ENCODE data around the gene INKA1.
"Not testable (repeated sequence)": the region's sequence is repeated elsewhere in the genome, so short reads cannot be mapped to it uniquely, and the experiment has no call there.

INKA1 gene

DNA sequence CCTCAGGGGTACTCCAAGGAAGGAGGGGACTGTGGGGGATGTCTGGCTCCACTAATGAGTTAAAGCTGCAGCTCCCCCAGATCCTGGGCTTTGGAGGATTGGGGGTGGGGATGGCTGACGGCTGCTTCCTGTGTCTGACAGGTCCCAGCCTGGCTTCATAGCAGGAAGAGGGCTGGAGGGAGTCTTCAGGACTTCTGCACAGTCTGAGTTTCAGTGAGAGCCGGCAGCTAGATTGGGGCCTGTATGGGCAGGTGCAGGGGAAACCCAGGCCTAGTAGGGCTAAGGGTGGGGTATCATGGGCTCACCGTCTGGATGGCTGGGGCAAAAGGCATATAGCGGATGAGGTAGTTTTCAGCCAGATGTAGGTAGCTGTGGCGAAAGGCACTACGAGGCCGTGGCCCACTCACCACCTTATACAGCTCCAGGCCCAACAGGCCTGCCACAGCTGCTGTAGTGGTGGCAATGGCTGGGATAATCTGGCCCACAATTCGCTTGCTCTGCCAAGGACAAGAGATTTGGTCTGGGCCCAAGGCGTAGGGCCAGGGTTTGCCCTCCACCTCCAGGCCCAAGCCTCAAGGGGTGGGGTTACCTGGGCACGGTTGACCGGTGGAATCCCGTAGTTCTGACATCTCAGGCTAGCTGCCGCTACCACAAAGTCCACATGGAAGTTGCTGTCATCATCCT, 4.5 kb downstream of the INKA1 start:
- DNase-seq (ENCODE audit: low spot score), result no peak

DNA sequence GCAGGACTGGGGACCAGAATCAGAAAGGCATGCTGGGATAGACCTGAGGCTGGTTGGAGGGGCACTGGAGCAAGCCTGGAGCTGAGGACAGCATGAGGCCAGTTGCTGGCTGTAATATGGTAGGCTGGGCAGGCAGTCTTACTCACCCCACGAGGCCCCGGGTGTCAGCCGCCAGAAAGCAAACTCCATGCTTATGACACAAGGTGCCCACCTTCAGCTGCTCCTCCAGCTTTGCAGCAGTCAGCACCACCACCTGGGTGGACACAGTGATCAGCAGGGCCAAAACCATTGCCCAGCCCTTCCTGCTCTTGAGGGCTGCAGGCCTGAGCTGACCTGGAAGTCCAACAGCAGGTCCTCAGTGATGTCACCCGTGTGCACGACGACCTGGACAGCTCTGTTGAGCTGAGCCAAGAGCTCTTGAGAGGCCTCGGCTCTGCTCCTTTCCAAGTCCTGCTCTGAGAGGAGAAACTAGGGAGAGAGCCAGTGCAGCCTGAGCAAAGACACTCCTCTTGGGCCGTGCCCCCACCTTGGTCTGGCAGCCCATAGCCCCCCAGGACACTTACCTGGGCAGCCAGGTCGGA, 9.9 kb downstream of the INKA1 start:
- DNase-seq (ENCODE audit: low spot score), result no peak

DNA sequence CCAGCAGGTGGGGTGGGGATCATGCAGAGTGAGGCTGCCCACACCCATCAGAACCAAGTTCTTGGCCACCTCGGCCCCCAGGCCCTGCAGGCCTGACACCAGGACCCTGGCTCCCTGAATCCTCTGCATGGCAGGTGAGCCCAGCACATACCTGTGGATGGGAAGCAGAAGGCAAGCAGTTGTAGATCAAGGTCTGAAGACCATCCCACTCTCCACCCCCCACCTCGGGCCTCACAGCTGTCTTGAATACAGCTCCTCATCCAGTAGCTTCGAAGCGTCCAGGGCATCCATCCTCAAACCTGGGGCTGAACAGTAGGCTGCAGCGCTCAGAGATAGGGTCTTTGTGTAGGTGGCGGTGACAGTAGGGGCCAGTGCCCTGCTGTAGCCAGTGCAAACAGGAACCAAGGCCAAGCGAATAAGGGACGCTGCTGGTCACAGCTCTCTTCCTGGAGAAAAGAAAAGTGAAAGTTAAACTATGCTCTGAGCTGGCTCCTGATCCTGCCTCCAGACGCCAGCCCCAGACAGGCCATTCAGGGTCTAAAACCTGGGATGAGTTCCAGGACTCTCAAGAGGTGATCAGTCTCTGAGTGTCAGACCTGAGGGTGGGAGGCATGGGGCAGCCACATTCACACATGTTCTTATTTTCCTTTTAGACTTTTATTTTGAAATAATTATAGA, 10.6 kb downstream of the INKA1 start, which contains the start of gene UBA7:
Gene UBA7 (minus strand): TSS at position 457 of the 678 bp plus-strand sequence. CDS start 166 bp downstream, at position 291.
- no peak for DNase-seq (ENCODE audit: low spot score)

GRCh38 chr3:49823131-49823530, 20.1 kb downstream of the INKA1 start:
- not testable (repeated sequence) for DNase-seq (ENCODE audit: low spot score)

- no peak for DNase-seq (ENCODE audit: low spot score)
These were observed 23.0 kb downstream of the INKA1 start for GRCh38 chr3:49826016-49826415.

GRCh38 chr3:49831341-49831740, 28.3 kb downstream of the INKA1 start:
- DNase-seq (ENCODE audit: low spot score), result no peak

- peak; percentile 84 for DNase-seq (ENCODE audit: low spot score)
These were observed 36.2 kb downstream of the INKA1 start for GRCh38 chr3:49839193-49839809.

- peak; percentile 18 for DNase-seq (ENCODE audit: low spot score)
These were observed 37.3 kb downstream of the INKA1 start for GRCh38 chr3:49840388-49840787.

GRCh38 chr3:49841126-49841696, 38.1 kb downstream of the INKA1 start:
- peak; percentile 76 for DNase-seq (ENCODE audit: low spot score)

- no peak for DNase-seq (ENCODE audit: low spot score)
These were observed 38.7 kb downstream of the INKA1 start for GRCh38 chr3:49841806-49842205.

- DNase-seq (ENCODE audit: low spot score), result no peak
These were observed 39.9 kb downstream of the INKA1 start for GRCh38 chr3:49842843-49843517.

GRCh38 chr3:49844464-49845183, 41.6 kb downstream of the INKA1 start:
- DNase-seq (ENCODE audit: low spot score), result no peak

GRCh38 chr3:49845694-49846093, 42.6 kb downstream of the INKA1 start:
- DNase-seq (ENCODE audit: low spot score), result no peak

Measured in D341Med (cell line).